T-cell (primary cell): ENCODE data around the gene GJA9. TPM values are rescaled to one million over a fixed set of nuclear protein-coding genes. Genes with fewer than 3 reads are reported as not detected.

ENCODE experiments used
- total RNA-seq, 35 experiments: library from RNA in 6 of 35; stranded (reverse) in 6 of 35; fragments of 120-200 nt in 1 of 35; gene quantifications; one replicate each; pipeline versions ENCODE4 v1.2.1 to v1.2.4 and lab custom pipeline; 2013 to 2026

Gene GJA9
- total RNA-seq, 5 donors from 2014 or later (not counting 1 experiment from before 2014, with no cell fraction given): not detected

Other genes with a start within 250 kb of the GJA9 start
- 10 to 100 TPM; 14.8 to 22.1 (median 18.8) TPM for gene RRAGC, start 21.8 kb downstream of the GJA9 start, total RNA-seq
- 10 to 100 TPM in 4 of 5 donors, 1 to 10 TPM in 1; 7.0 to 19.4 (median 17.2) TPM for gene MYCBP, start 8.2 kb downstream of the GJA9 start, total RNA-seq
- gene RHBDL2, start 60.2 kb upstream of the GJA9 start, total RNA-seq: not detected
- 10 to 100 TPM; 62.7 to 79.8 (median 72.7) TPM for gene AKIRIN1, start 109.7 kb upstream of the GJA9 start, total RNA-seq
- 100 to 1,000 TPM in 3 of 5 donors, 10 to 100 TPM in 2; 95.3 to 120 (median 101) TPM for gene NDUFS5, start 144.8 kb upstream of the GJA9 start, total RNA-seq